Kidney epithelial cell (primary cell): ENCODE measurements around the gene MGARP. TPM values are rescaled to one million over a fixed set of nuclear protein-coding genes. Genes with fewer than 3 reads are reported as not detected.
"Not testable (repeated sequence)": the region's sequence is repeated elsewhere in the genome, so short reads cannot be mapped to it uniquely, and the experiment has no call there.

Experiments
- DNase-seq: peaks from one replicate; pipeline ENCODE4 v3.0.0-alpha.2; 2010; ENCODE audit warnings: low read depth
- H3K27me3 ChIP-seq: 2 replicates; pipeline ENCODE4 v1.6.0; 2011; ENCODE audit warnings: low read length; ENCODE audit not compliant: control insufficient read depth, insufficient read depth
- H3K36me3 ChIP-seq: 2 replicates; pipeline ENCODE4 v1.5.1; 2011; ENCODE audit warnings: low read length; ENCODE audit not compliant: control insufficient read depth, insufficient read depth
- H3K4me3 ChIP-seq: 2 replicates; pipeline ENCODE4 v1.5.1; 2011; ENCODE audit warnings: low read depth, mild to moderate bottlenecking, control low read depth, low read length
- total RNA-seq: library from RNA; depleted of rRNA; stranded (reverse); fragments of >200 nt; gene quantifications from 2 replicates; pipeline ENCODE4 v1.2.3, GENCODE V29; 2015
- TF ChIP-seq, protein P1 (sequence below): IDR thresholded peaks from 2 replicates; pipeline ENCODE4 v1.5.1; 2011; ENCODE audit warnings: mild to moderate bottlenecking, moderate library complexity, low read length, control low read depth, inconsistent platforms; ENCODE audit not compliant: insufficient read depth, poor library complexity, severe bottlenecking

The MGARP gene
- total RNA-seq, 1 donor from 2014 or later: 0.08 TPM

DNA sequence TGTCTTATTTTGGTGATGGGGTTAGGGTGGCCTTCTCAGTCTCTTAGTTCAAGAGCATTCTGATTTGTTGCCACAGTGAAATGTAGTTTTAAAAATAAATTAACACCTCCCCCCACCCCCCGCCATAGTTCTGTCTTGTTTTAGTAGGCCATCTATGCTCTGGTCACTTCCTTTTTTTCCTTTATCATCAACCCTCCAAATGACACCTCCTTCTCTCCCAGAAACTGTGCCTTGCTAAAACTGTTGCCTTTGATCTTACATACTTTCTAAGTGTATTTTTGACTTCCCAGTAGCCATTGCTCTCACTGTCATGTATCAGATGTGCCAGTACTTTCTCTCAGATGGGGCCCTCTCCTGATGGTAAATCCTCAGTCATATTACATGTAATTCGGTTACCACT is 36.7 kb upstream of the MGARP start:
- TF ChIP-seq, protein P1, sequence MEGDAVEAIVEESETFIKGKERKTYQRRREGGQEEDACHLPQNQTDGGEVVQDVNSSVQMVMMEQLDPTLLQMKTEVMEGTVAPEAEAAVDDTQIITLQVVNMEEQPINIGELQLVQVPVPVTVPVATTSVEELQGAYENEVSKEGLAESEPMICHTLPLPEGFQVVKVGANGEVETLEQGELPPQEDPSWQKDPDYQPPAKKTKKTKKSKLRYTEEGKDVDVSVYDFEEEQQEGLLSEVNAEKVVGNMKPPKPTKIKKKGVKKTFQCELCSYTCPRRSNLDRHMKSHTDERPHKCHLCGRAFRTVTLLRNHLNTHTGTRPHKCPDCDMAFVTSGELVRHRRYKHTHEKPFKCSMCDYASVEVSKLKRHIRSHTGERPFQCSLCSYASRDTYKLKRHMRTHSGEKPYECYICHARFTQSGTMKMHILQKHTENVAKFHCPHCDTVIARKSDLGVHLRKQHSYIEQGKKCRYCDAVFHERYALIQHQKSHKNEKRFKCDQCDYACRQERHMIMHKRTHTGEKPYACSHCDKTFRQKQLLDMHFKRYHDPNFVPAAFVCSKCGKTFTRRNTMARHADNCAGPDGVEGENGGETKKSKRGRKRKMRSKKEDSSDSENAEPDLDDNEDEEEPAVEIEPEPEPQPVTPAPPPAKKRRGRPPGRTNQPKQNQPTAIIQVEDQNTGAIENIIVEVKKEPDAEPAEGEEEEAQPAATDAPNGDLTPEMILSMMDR: no peak
- no peak for DNase-seq
- H3K36me3 ChIP-seq: no peaks in the 10 kb centered on the region
- H3K4me3 ChIP-seq: no peak overlapping the region
- H3K27me3 ChIP-seq: no peaks in the 10 kb centered on the region

DNA sequence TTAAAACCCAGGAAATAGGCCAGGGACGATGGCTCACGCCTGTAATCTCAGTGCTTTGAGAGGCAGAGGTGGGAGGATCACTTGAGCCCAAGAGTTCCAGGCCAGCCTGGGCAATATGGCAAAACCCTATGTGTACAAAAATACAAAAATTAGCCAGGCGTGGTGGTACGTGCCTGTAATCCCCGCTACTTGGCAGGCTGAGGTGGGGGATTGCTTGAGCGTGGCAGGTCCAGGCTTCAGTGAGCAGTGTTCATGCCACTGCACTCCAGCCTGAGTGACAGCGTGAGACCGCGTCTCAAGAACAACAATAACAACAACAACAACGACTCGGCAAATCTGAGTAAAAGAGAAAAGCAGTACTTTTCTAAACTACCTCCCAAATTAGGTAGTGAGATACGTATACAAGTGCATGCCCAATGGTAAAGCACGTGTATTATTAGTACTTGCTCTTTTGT is 35.2 kb upstream of the MGARP start:
- H3K36me3 ChIP-seq: no peaks in the 10 kb centered on the region
- no peaks in the 10 kb centered on the region for H3K27me3 ChIP-seq
- H3K4me3 ChIP-seq: no peak overlapping the region
- TF ChIP-seq, protein P1: no peak
- DNase-seq: no peak

DNA sequence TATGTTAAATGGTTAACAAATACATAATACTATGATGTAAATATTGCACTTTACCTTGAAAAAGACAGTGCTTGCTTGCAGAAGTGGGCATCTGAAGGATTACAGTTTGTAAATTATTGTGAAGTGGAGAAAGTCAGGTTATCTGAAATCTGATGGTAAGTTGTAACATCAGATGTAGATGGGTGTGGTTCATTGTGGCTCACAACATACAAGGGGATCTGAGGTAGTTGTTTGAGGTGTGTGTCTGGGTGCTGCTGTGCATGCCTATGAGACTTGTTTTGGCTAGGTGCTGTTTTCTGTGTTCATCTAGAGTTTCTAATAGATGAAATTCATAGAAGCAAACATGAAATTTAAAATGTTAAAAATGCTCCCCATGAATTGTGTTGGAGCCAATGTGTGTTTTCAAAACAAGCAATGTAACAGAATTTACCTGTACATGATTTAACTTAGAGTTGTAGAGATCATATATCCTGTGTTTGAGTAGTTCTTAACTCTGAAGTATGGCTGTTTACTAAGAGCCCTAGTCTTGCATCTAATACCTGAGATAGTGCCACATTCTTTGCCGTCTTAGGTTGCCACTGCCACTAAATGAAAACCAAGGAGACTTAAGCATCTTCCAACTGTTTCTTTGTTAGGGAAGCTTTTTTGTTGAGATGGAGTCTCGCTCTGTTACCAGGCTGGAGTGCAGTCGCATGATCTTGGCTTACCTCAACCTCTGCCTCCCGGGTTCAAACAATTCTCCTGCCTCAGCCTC is 34.2 kb upstream of the MGARP start:
- TF ChIP-seq, protein P1: no peak
- H3K36me3 ChIP-seq: no peaks in the 10 kb centered on the region
- no peak for DNase-seq
- H3K4me3 ChIP-seq: no peak overlapping the region
- no peaks in the 10 kb centered on the region for H3K27me3 ChIP-seq

- not testable (repeated sequence) for H3K4me3 ChIP-seq, H3K27me3 ChIP-seq, DNase-seq, H3K36me3 ChIP-seq
These were observed 33.4 kb upstream of the MGARP start for GRCh38 chr4:139313414-139313813.

GRCh38 chr4:139312552-139313332 is 32.7 kb upstream of the MGARP start:
- no peak for DNase-seq
- no peaks in the 10 kb centered on the region for H3K27me3 ChIP-seq
- H3K4me3 ChIP-seq: no peak overlapping the region
- no peaks in the 10 kb centered on the region for H3K36me3 ChIP-seq
- TF ChIP-seq, protein P1: no peak

DNA sequence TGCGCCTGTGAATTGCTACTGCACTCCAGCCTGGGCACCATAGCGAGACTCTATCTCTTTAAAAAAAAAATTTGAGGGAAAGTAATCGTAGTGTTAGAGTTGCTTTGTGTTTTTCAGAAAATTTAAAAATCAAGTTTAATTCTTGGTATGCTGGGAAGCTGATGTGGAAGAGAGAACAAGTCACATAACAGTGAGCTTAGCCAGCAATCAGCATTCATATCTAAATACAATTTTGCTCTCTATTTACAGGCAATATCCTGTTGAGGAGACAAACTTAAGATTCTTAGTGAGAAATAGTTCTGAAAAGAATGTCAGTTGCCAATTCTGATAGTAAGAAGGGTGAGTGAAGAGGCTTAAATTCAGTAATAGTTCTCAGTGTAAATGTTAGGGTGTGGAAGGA is 31.9 kb upstream of the MGARP start:
- no peaks in the 10 kb centered on the region for H3K36me3 ChIP-seq
- H3K27me3 ChIP-seq: no peaks in the 10 kb centered on the region
- TF ChIP-seq, protein P1: no peak
- DNase-seq: no peak
- H3K4me3 ChIP-seq: no peak overlapping the region
